H1 (cell line): ENCODE data around the gene ZFR.

Experiments
- CTCF ChIP-seq, 3 experiments: IDR thresholded peaks; 1 replicate in 2 of 3; 2 replicates in 1 of 3; pipeline versions ENCODE4 v1.5.1 to v1.6.1; 2011; ENCODE audit warnings: low read length in 3 of 3, mild to moderate bottlenecking in 3 of 3, inconsistent platforms in 2 of 3, low read depth in 1 of 3, moderate library complexity in 1 of 3; ENCODE audit not compliant: insufficient read depth in 1 of 3; ENCODE audit errors: control extremely low read depth in 1 of 3
- EP300 ChIP-seq, 2 experiments: IDR thresholded peaks; 1 replicate in 1 of 2; 2 replicates in 1 of 2; pipeline ENCODE4 v1.6.1; 2011 to 2012; ENCODE audit warnings: low read depth in 2 of 2, low read length in 2 of 2, mild to moderate bottlenecking in 2 of 2, borderline replicate concordance in 1 of 2, inconsistent platforms in 1 of 2, moderate library complexity in 1 of 2
- JUN ChIP-seq: IDR thresholded peaks from 2 replicates; pipeline ENCODE4 v1.6.1; 2011; ENCODE audit warnings: low read depth, mild to moderate bottlenecking, improper control_type of control experiment, low read length
- KDM5A ChIP-seq: fragments of 200-600 bp; IDR thresholded peaks from 2 replicates; pipeline ENCODE4 v1.7.1; 2012; ENCODE audit warnings: mild to moderate bottlenecking, low read length, inconsistent platforms, mixed read lengths
- MAFK ChIP-seq: IDR thresholded peaks from 2 replicates; pipeline ENCODE4 v1.6.1; 2012; ENCODE audit warnings: low read depth, mild to moderate bottlenecking, improper control_type of control experiment, low read length
- POLR2A ChIP-seq, 2 experiments: IDR thresholded peaks; 1 replicate in 1 of 2; 2 replicates in 1 of 2; pipeline ENCODE4 v1.6.1; 2011; ENCODE audit warnings: low read depth in 2 of 2, low read length in 2 of 2, mild to moderate bottlenecking in 2 of 2; ENCODE audit errors: control extremely low read depth in 1 of 2
- POLR2AphosphoS5 ChIP-seq: IDR thresholded peaks from 2 replicates; pipeline ENCODE4 v1.6.1; 2011; ENCODE audit warnings: low read depth, low read length
- RAD21 ChIP-seq, 2 experiments: IDR thresholded peaks in 1 of 2; conservative IDR thresholded peaks in 1 of 2; 2 replicates each; pipeline ENCODE4 v1.6.1; 2011; ENCODE audit warnings: low read depth in 2 of 2, low read length in 2 of 2, improper control_type of control experiment in 1 of 2, inconsistent platforms in 1 of 2, mild to moderate bottlenecking in 1 of 2, moderate library complexity in 1 of 2
- RNF2 ChIP-seq: fragments of 200-900, 300-1000 bp; sonication (generic); IDR thresholded peaks from 2 replicates; pipeline ENCODE4 v1.7.1; 2016; ENCODE audit warnings: borderline replicate concordance, low read depth, mild to moderate bottlenecking, antibody characterized with exemption, low read length; ENCODE audit not compliant: poor library complexity, severe bottlenecking; ENCODE audit errors: missing control alignments
- RXRA ChIP-seq: IDR thresholded peaks from 2 replicates; pipeline ENCODE4 v1.6.1; 2011; ENCODE audit warnings: low read depth, mild to moderate bottlenecking, low read length, moderate library complexity; ENCODE audit not compliant: insufficient read depth
- SP1 ChIP-seq: IDR thresholded peaks from 2 replicates; pipeline ENCODE4 v1.6.1; 2011; ENCODE audit warnings: low read depth, low read length
- TEAD4 ChIP-seq: IDR thresholded peaks from 2 replicates; pipeline ENCODE4 v1.6.1; 2012; ENCODE audit warnings: low read depth, low read length, inconsistent platforms, mixed read lengths
- YY1 ChIP-seq: IDR thresholded peaks from 2 replicates; pipeline ENCODE4 v1.6.1; 2011; ENCODE audit warnings: low read depth, mild to moderate bottlenecking, low read length
- TF ChIP-seq, protein P1 (sequence below): IDR thresholded peaks from 2 replicates; pipeline ENCODE4 v1.6.1; 2012; ENCODE audit warnings: inconsistent platforms

DNA sequence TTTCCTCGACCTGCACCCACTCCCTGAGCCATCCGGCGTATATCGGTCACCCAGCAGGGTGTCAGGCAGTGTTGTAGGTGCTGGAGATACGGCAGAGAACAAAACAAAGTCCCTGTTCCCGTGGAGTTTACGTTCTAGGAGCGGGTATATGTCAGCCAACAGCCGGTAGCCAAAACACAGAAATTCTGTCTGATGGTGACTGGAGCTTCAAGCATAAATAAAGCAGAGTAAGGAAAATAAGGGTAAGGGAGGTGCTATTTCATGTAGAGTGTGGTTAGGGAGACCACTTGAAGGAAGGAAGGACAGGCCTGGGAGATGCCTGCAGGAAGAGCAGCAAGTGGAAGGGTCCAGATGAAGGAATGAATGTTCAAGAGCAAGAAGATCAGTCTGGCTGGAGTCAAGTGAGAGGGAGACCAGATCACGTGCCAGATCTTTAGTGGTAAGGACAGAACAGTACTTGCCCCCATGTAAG lies 783 bp upstream of the ZFR start:
- TF ChIP-seq RAD21 (IDR thresholded peaks at IDR 0.05 in 1 of 2, conservative IDR thresholded peaks at IDR 0.05 in 1 of 2; ENCODE audit: low read depth in 2 of 2, low read length in 2 of 2) = no peak
- TF ChIP-seq CTCF (IDR thresholded peaks at IDR 0.05; ENCODE audit: control extremely low read depth in 1 of 3, insufficient read depth in 1 of 3, low read depth in 1 of 3, low read length in 3 of 3) = no peak
- TF ChIP-seq JUN = no peak
- no peak for TF ChIP-seq EP300 (IDR thresholded peaks at IDR 0.05; ENCODE audit: borderline replicate concordance in 1 of 2, low read depth in 2 of 2, low read length in 2 of 2)
- TF ChIP-seq POLR2A (IDR thresholded peaks at IDR 0.05; ENCODE audit: control extremely low read depth in 1 of 2, low read depth in 2 of 2, low read length in 2 of 2) = no peak
- no peak for TF ChIP-seq KDM5A
- TF ChIP-seq RXRA = no peak
- TF ChIP-seq MAFK = no peak
- no peak for TF ChIP-seq TEAD4
- no peak for TF ChIP-seq YY1
- TF ChIP-seq, protein P1, sequence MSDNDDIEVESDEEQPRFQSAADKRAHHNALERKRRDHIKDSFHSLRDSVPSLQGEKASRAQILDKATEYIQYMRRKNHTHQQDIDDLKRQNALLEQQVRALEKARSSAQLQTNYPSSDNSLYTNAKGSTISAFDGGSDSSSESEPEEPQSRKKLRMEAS = no peak
- TF ChIP-seq POLR2AphosphoS5 = no peak
- TF ChIP-seq RNF2 = no peak
- TF ChIP-seq SP1 = no peak
